Loucy (cell line): ENCODE results near the gene UGGT2.

ENCODE experiments used
- H2AFZ ChIP-seq: fragments of 200-600 bp; sonication (generic); 2 replicates; pipeline ENCODE4 v1.6.0; 2016; ENCODE audit warnings: antibody characterized with exemption, mild to moderate bottlenecking, low read length, moderate library complexity
- H3F3A ChIP-seq: fragments of 200-600 bp; 2 replicates; pipeline ENCODE4 v1.6.0; 2016; ENCODE audit warnings: antibody characterized with exemption, low read depth, mild to moderate bottlenecking
- H3K27me3 ChIP-seq: fragments of 200-600 bp; sonication (generic); 2 replicates; pipeline ENCODE4 v1.6.1; 2014; ENCODE audit warnings: low read length, mild to moderate bottlenecking; ENCODE audit not compliant: insufficient read depth, poor library complexity, severe bottlenecking
- H3K36me3 ChIP-seq: fragments of 200-600 bp; sonication (generic); 2 replicates; pipeline ENCODE4 v1.6.1; 2016; ENCODE audit warnings: low read length; ENCODE audit not compliant: insufficient read depth
- H3K4me1 ChIP-seq: fragments of 200-600 bp; sonication (generic); 2 replicates; pipeline ENCODE4 v1.5.1; 2014; ENCODE audit warnings: low read length, mild to moderate bottlenecking; ENCODE audit not compliant: insufficient read depth, poor library complexity, severe bottlenecking
- H3K4me2 ChIP-seq: fragments of 200-600 bp; sonication (generic); 2 replicates; pipeline ENCODE4 v1.6.0; 2014; ENCODE audit warnings: antibody characterized with exemption, low read length, low read depth, mild to moderate bottlenecking; ENCODE audit not compliant: poor library complexity, severe bottlenecking
- H3K4me3 ChIP-seq: fragments of 200-600 bp; sonication (generic); 2 replicates; pipeline ENCODE4 v1.5.1; 2014; ENCODE audit warnings: low read length, mild to moderate bottlenecking, mixed read lengths; ENCODE audit not compliant: poor library complexity, severe bottlenecking
- H3K79me2 ChIP-seq: fragments of 200-600 bp; sonication (generic); 2 replicates; pipeline ENCODE4 v1.6.1; 2014; ENCODE audit warnings: low read length; ENCODE audit not compliant: insufficient read depth
- H3K9ac ChIP-seq: fragments of 200-600 bp; sonication (generic); 2 replicates; pipeline ENCODE4 v1.6.0; 2014; ENCODE audit warnings: mild to moderate bottlenecking, low read depth, low read length, moderate library complexity; ENCODE audit not compliant: poor library complexity, severe bottlenecking
- H3K9me2 ChIP-seq: fragments of 200-600 bp; sonication (generic); replicated peaks from 2 replicates; pipeline ENCODE4 v1.6.1; 2016; ENCODE audit warnings: low read depth, low read length, mixed read lengths
- H3K9me3 ChIP-seq: fragments of 200-600 bp; sonication (generic); 2 replicates; pipeline ENCODE4 v1.6.1; 2014; ENCODE audit warnings: mild to moderate bottlenecking, antibody characterized with exemption, low read length, low read depth; ENCODE audit not compliant: insufficient read depth
- H4K20me1 ChIP-seq: fragments of 200-600 bp; sonication (generic); 2 replicates; pipeline ENCODE4 v1.6.0; 2014; ENCODE audit warnings: antibody characterized with exemption, low read length, mild to moderate bottlenecking; ENCODE audit not compliant: insufficient read depth, poor library complexity, severe bottlenecking
- EZH2phosphoT487 ChIP-seq: fragments of 200-600 bp; IDR thresholded peaks from 2 replicates; pipeline ENCODE4 v1.6.1; 2018; ENCODE audit warnings: antibody characterized with exemption, mild to moderate bottlenecking, moderate library complexity, borderline replicate concordance
- TF ChIP-seq, protein P1 (sequence below): fragments of 200-600 bp; sonication (generic); conservative IDR thresholded peaks from 2 replicates; pipeline ENCODE4 v1.5.1; 2014; ENCODE audit warnings: mild to moderate bottlenecking, antibody characterized with exemption, low read length

The UGGT2 gene

DNA sequence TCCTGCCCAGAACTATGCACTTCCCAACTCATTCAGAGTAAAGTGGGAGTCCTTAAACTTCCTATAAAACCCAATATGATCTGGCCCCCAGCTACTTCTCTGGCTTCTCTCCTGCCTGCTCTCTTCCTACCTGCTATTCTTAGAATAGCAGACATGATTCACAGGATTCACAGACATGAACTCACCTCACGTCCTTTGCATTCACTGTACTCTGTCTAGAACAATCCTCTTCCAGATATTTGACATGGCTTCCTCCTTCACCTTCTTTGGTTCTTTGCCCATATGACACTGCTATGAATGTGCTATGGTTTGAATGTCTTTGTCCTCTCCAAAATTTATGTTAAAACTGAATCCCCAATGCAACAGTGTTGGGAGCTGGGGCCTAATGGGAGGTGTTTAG, 154.9 kb downstream of the UGGT2 start:
- H3K9me3 ChIP-seq: no peaks in the 10 kb centered on the region
- no peaks in the 10 kb centered on the region for H3K27me3 ChIP-seq
- no peaks in the 10 kb centered on the region; the same call in 1 of the 2 replicates for H3K9me2 ChIP-seq
- no peak overlapping the region for H3K4me2 ChIP-seq
- no peak overlapping the region for H3K9ac ChIP-seq
- H2AFZ ChIP-seq: no peak overlapping the region
- TF ChIP-seq, protein P1, sequence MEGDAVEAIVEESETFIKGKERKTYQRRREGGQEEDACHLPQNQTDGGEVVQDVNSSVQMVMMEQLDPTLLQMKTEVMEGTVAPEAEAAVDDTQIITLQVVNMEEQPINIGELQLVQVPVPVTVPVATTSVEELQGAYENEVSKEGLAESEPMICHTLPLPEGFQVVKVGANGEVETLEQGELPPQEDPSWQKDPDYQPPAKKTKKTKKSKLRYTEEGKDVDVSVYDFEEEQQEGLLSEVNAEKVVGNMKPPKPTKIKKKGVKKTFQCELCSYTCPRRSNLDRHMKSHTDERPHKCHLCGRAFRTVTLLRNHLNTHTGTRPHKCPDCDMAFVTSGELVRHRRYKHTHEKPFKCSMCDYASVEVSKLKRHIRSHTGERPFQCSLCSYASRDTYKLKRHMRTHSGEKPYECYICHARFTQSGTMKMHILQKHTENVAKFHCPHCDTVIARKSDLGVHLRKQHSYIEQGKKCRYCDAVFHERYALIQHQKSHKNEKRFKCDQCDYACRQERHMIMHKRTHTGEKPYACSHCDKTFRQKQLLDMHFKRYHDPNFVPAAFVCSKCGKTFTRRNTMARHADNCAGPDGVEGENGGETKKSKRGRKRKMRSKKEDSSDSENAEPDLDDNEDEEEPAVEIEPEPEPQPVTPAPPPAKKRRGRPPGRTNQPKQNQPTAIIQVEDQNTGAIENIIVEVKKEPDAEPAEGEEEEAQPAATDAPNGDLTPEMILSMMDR: no peak
- no peak for TF ChIP-seq EZH2phosphoT487
- H3K4me1 ChIP-seq: no peaks in the 10 kb centered on the region
- H3K4me3 ChIP-seq: no peak overlapping the region
- H4K20me1 ChIP-seq: no peaks in the 10 kb centered on the region
- H3F3A ChIP-seq: no peaks in the 10 kb centered on the region
- no peaks in the 10 kb centered on the region for H3K79me2 ChIP-seq
- no peaks in the 10 kb centered on the region for H3K36me3 ChIP-seq

DNA sequence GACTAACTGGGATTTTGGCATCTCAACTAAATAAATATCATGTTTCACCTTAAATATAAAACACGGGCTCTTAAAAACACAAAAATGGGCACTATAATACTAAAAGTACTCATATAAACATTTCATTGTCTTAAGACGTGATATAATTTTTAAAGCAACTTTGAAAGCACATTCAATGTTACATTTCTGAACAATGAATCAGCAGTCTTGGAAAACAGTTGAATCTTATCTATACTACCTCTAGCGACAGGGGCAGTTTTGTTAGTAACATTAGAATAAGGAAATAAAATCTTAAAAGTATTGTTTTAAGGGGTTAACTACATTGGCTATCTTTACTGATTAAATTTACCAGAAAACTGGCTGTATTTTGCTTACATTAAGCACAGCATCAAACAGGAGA, 156.9 kb downstream of the UGGT2 start:
- Histone ChIP-seq H4K20me1 (no peaks in the 10 kb centered on the region), H3K9ac (no peak overlapping the region), H3K9me3 (no peaks in the 10 kb centered on the region), H3K4me1 (no peaks in the 10 kb centered on the region), H2AFZ (no peak overlapping the region), H3F3A (no peaks in the 10 kb centered on the region), H3K4me3 (no peak overlapping the region), H3K36me3 (no peaks in the 10 kb centered on the region), H3K4me2 (no peak overlapping the region), H3K9me2 (no peaks in the 10 kb centered on the region; the same call in 1 of the 2 replicates), H3K79me2 (no peaks in the 10 kb centered on the region), H3K27me3 (no peaks in the 10 kb centered on the region)
- TF ChIP-seq, protein P1: no peak
- no peak for TF ChIP-seq EZH2phosphoT487

DNA sequence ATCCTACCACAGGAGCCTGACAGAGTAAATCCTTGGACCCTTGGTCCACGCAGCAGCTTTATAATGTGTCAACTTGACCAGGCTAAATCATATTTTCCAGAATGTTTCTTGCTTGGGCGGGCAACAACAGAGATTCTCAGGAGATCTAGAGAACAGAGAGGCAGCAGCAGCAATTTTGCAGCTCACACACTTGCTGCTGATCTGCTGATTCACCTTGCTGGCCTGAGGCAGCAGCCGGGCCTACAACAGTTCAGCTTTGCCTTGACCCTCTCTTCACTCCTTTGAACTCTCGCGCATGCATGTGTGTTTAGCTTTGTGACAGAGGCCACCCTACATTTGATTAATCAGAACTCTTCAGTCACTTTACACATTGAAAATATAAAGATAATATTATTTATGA, 159.3 kb downstream of the UGGT2 start:
- Histone ChIP-seq H3K4me1 (no peaks in the 10 kb centered on the region), H3K27me3 (no peaks in the 10 kb centered on the region), H3K9ac (no peak overlapping the region), H3K9me3 (no peaks in the 10 kb centered on the region), H3K36me3 (no peaks in the 10 kb centered on the region), H3K4me2 (no peak overlapping the region), H3F3A (no peaks in the 10 kb centered on the region), H2AFZ (no peak overlapping the region), H3K79me2 (no peaks in the 10 kb centered on the region), H3K4me3 (no peak overlapping the region), H4K20me1 (no peaks in the 10 kb centered on the region), H3K9me2 (no peaks in the 10 kb centered on the region)
- TF ChIP-seq EZH2phosphoT487: no peak
- TF ChIP-seq, protein P1: no peak
